Measurements from ENCODE around the gene RAD51AP1.
"Not testable (repeated sequence)": the region's sequence is repeated elsewhere in the genome, so short reads cannot be mapped to it uniquely, and the experiment has no call there.

DNA sequence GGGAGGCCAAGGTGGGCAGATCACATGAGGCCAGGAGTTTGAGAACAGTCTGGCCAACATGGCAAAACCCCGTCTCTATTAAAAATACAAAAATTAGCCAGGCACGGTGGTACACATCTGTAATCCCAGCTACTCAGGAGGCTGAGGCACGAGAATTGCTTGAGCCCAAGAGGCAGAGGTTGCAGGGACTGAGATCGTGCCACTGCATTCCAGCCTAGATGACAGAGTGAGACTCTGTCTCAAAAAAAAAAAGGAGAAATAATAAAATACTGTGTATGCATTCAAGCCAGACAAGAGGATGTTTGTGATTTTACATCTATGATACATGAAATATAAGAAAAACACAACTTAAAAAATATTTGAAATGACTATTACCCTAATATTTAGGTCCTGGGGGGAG is 30.2 kb upstream of the RAD51AP1 start:
- TF ChIP-seq, protein P1, sequence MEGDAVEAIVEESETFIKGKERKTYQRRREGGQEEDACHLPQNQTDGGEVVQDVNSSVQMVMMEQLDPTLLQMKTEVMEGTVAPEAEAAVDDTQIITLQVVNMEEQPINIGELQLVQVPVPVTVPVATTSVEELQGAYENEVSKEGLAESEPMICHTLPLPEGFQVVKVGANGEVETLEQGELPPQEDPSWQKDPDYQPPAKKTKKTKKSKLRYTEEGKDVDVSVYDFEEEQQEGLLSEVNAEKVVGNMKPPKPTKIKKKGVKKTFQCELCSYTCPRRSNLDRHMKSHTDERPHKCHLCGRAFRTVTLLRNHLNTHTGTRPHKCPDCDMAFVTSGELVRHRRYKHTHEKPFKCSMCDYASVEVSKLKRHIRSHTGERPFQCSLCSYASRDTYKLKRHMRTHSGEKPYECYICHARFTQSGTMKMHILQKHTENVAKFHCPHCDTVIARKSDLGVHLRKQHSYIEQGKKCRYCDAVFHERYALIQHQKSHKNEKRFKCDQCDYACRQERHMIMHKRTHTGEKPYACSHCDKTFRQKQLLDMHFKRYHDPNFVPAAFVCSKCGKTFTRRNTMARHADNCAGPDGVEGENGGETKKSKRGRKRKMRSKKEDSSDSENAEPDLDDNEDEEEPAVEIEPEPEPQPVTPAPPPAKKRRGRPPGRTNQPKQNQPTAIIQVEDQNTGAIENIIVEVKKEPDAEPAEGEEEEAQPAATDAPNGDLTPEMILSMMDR (IDR thresholded peaks at IDR 0.05; ENCODE audit: low read depth, low read length), result not testable (repeated sequence)
- TF ChIP-seq POLR2A (IDR thresholded peaks at IDR 0.05; ENCODE audit: extremely low read depth, insufficient read length); MYC (IDR thresholded peaks at IDR 0.05; ENCODE audit: low read depth, low read length): not testable (repeated sequence)
- TF ChIP-seq, protein P2, sequence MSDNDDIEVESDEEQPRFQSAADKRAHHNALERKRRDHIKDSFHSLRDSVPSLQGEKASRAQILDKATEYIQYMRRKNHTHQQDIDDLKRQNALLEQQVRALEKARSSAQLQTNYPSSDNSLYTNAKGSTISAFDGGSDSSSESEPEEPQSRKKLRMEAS (IDR thresholded peaks at IDR 0.05; ENCODE audit: low read depth, low read length), result not testable (repeated sequence)

Data from NB4 (cell line).